H1 (cell line): Measurements from ENCODE around the gene CROCC2. TPM values are rescaled to one million over a fixed set of nuclear protein-coding genes. Genes with fewer than 3 reads are reported as not detected.

ENCODE experiments used
- ASH2L ChIP-seq: fragments of 200-600, 300-600 bp; sonication (generic); IDR thresholded peaks from one replicate; pipeline ENCODE4 v1.7.1; 2017; ENCODE audit warnings: low read length
- CHD1 ChIP-seq: IDR thresholded peaks from 2 replicates; pipeline ENCODE4 v1.6.1; 2012; ENCODE audit warnings: low read depth, low read length, improper control_type of control experiment
- CREB1 ChIP-seq: IDR thresholded peaks from 2 replicates; pipeline ENCODE4 v1.6.1; 2012; ENCODE audit warnings: inconsistent platforms
- EGR1 ChIP-seq: IDR thresholded peaks from 2 replicates; pipeline ENCODE4 v1.6.1; 2011; ENCODE audit warnings: low read depth, low read length, borderline replicate concordance
- NRF1 ChIP-seq: IDR thresholded peaks from 2 replicates; pipeline ENCODE4 v1.6.1; 2011; ENCODE audit warnings: mild to moderate bottlenecking, low read depth, low read length, improper control_type of control experiment
- SP1 ChIP-seq: IDR thresholded peaks from 2 replicates; pipeline ENCODE4 v1.6.1; 2011; ENCODE audit warnings: low read depth, low read length
- TAF7 ChIP-seq: optimal IDR thresholded peaks from 2 replicates; pipeline ENCODE3; 2011; ENCODE audit warnings: low read depth, mild to moderate bottlenecking, inconsistent platforms, low read length, moderate library complexity, borderline replicate concordance
- polyA plus RNA-seq, 7 experiments: library from polyadenylated mRNA; depleted of rRNA in 3 of 7; stranded (reverse) in 5 of 7; unstranded in 2 of 7; fragments of >200 nt in 5 of 7; fragments of 200-250 nt in 2 of 7; gene quantifications; 1 replicate in 5 of 7; 2 replicates in 1 of 7; 4 replicates in 1 of 7; pipeline versions ENCODE4 v1.2.1 to v1.2.3, GENCODE V29; 2011 to 2013; ENCODE audit warnings: missing spikeins in 2 of 7, mixed read lengths in 2 of 7
- total RNA-seq: library from RNA; stranded (reverse); fragmentation: NEBNext Ultra II Directional; extraction: Animal tissue kit (Norgen Biotek cat#: 25700); gene quantifications from 2 replicates; pipeline ENCODE4 v1.2.1, GENCODE V29; 2021

The CROCC2 gene
- total and polyA plus RNA-seq, 2 of the 8 experiments (the other 6 are each of a cell fraction or from before 2014, with no cell fraction given), result not detected

- no peak for TF ChIP-seq NRF1
- no peak for TF ChIP-seq ASH2L
- TF ChIP-seq EGR1, result no peak
- TF ChIP-seq SP1, result no peak
- TF ChIP-seq CREB1, result no peak
- TF ChIP-seq CHD1, result no peak
- no peak for TF ChIP-seq TAF7
Measured at GRCh38 chr2:240915526-240916341, 9.6 kb downstream of the CROCC2 start (continued).
